Measurements from ENCODE around the gene LILRA6. TPM values are rescaled to one million over a fixed set of nuclear protein-coding genes. Genes with fewer than 3 reads are reported as not detected.
A peak's percentile ranks its signal among the peaks of the same experiment; 100 is the strongest.

Gene LILRA6
- total RNA-seq, 2 experiments from 2014 or later, result not detected

- CTCF ChIA-PET, result interaction anchor here (0.7 to 4.1 kb wide), 16 partner anchors 9 to 178 kb away, joined by 3 to 22 read pairs (median 4); partner anchors contain the start of gene LENG1
- no peaks in the 10 kb centered on the region for H3K27me3 Mint-ChIP-seq
- H3K27ac Mint-ChIP-seq, result peak overlapping the region; percentile 95
- ATAC-seq (peak; percentile 66), DNase-seq (peak; percentile 100)
- H3K4me1 Mint-ChIP-seq (ENCODE audit: low read depth), result peaks cover 28% of the 10 kb centered on the region
- intact Hi-C loops (cut with micrococcal nuclease), result loop anchor here (1.0 kb wide), 1 partner anchor 10 kb away; the partner anchor contains the start of gene RPS9
- H3K36me3 Mint-ChIP-seq (ENCODE audit: low read depth), result peaks cover 29% of the 10 kb centered on the region
- H3K9me3 Mint-ChIP-seq, result no peaks in the 10 kb centered on the region
- H3K4me3 Mint-ChIP-seq, result peak overlapping the region; percentile 75
- POLR2A ChIA-PET, result interaction anchor here (1.3 to 18.7 kb wide), 4 partner anchors 16 to 53 kb away, joined by 3 to 419 read pairs (median 8); partner anchors contain the start of genes LENG1 and RPS9
- TF ChIP-seq CTCF (IDR thresholded peaks at IDR 0.05), result no peak
These were observed 52.7 kb downstream of the LILRA6 start for GRCh38 chr19:54189735-54190502.

- DNase-seq (no peak), ATAC-seq (peak; percentile 0)
- Mint-ChIP-seq H3K9me3 (no peaks in the 10 kb centered on the region), H3K36me3 (ENCODE audit: low read depth) (peaks cover 28% of the 10 kb centered on the region), H3K27ac (peak within 1 kb of the TSS; percentile 95), H3K27me3 (no peaks in the 10 kb centered on the region), H3K4me1 (ENCODE audit: low read depth) (peaks cover 28% of the 10 kb centered on the region), H3K4me3 (peak within 1 kb of the TSS; percentile 75)
- intact Hi-C loops (cut with micrococcal nuclease), result no loop called here
- TF ChIP-seq CTCF (IDR thresholded peaks at IDR 0.05), result no peak
- ChIA-PET POLR2A (interaction anchor here (0.7 to 18.7 kb wide), 8 partner anchors 17 to 260 kb away, joined by 3 to 419 read pairs (median 4); partner anchors contain the start of genes LENG1, LENG8 and RPS9), CTCF (interaction anchor here (0.7 to 4.1 kb wide), 15 partner anchors 10 to 179 kb away, joined by 3 to 22 read pairs (median 5); partner anchors contain the start of gene LENG1)
These were observed 53.4 kb downstream of the LILRA6 start, which contains the start of gene MBOAT7 for GRCh38 chr19:54189145-54189734. TSS of gene MBOAT7 (minus strand) at chr19:54189580. CDS start at chr19:54188508, 1,072 bp downstream.

- peaks cover 28% of the 10 kb centered on the region for H3K4me1 Mint-ChIP-seq (ENCODE audit: low read depth)
- POLR2A ChIA-PET, result interaction anchor here (0.7 to 18.7 kb wide), 9 partner anchors 10 to 73 kb away, joined by 3 to 419 read pairs (median 5); partner anchors contain the start of genes LENG1, PRPF31, RPS9 and TFPT
- intact Hi-C loops (cut with micrococcal nuclease), result no loop called here
- H3K4me3 Mint-ChIP-seq, result peak overlapping the region; percentile 75
- peaks cover 29% of the 10 kb centered on the region for H3K36me3 Mint-ChIP-seq (ENCODE audit: low read depth)
- peak; percentile 76 for DNase-seq
- TF ChIP-seq CTCF (IDR thresholded peaks at IDR 0.05), result no peak
- H3K27ac Mint-ChIP-seq, result peak overlapping the region; percentile 90
- H3K27me3 Mint-ChIP-seq, result no peaks in the 10 kb centered on the region
- CTCF ChIA-PET, result interaction anchor here (1.2 to 4.1 kb wide), 5 partner anchors 13 to 49 kb away, joined by 5 to 22 read pairs (median 6); partner anchors contain the start of gene LENG1
- no peak for ATAC-seq
- H3K9me3 Mint-ChIP-seq, result no peaks in the 10 kb centered on the region
These were observed 54.2 kb downstream of the LILRA6 start for GRCh38 chr19:54188215-54188871.

GRCh38 chr19:54186934-54187381 is 55.6 kb downstream of the LILRA6 start:
- no peak overlapping the region for H3K27ac Mint-ChIP-seq
- TF ChIP-seq CTCF (IDR thresholded peaks at IDR 0.05), result no peak
- H3K36me3 Mint-ChIP-seq (ENCODE audit: low read depth), result peaks cover 23% of the 10 kb centered on the region
- CTCF ChIA-PET, result interaction anchor here (1.1 to 4.1 kb wide), 3 partner anchors 17 to 28 kb away, joined by 3 to 22 read pairs (median 8); partner anchors contain the start of gene LENG1
- peaks cover 19% of the 10 kb centered on the region for H3K4me1 Mint-ChIP-seq (ENCODE audit: low read depth)
- H3K4me3 Mint-ChIP-seq, result peak overlapping the region; percentile 75
- ATAC-seq (no peak), DNase-seq (no peak)
- intact Hi-C loops (cut with micrococcal nuclease), result no loop called here
- H3K9me3 Mint-ChIP-seq, result no peaks in the 10 kb centered on the region
- no peaks in the 10 kb centered on the region for H3K27me3 Mint-ChIP-seq
- POLR2A ChIA-PET, result interaction anchor here (0.8 to 18.7 kb wide), 4 partner anchors 8 to 48 kb away, joined by 3 to 419 read pairs (median 4); partner anchors contain the start of genes RPS9 and TMC4

Small RNAs within 50 kb of the gene (microRNA-seq; reads per million reads assigned to microRNA genes)
- gene MIR4752 (ENCODE audit: borderline microRNAs expressed, borderline replicate concordance), result not detected

Other genes starting within 250 kb of the LILRA6 start
- not detected for gene VSTM1, start 178.9 kb downstream of the LILRA6 start, total RNA-seq
- gene TARM1, start 161.4 kb downstream of the LILRA6 start, total RNA-seq, result not detected
- under 1 TPM; 0.68 to 0.76 TPM for gene OSCAR, start 142.0 kb downstream of the LILRA6 start, total RNA-seq
- gene NDUFA3, start 139.9 kb downstream of the LILRA6 start, total RNA-seq, result 10 to 100 TPM; 94.8 to 96.7 TPM
- 10 to 100 TPM; 27.7 to 28.1 TPM for gene TFPT, start 127.1 kb downstream of the LILRA6 start, total RNA-seq
- gene PRPF31, start 127.0 kb downstream of the LILRA6 start, total RNA-seq, result 10 to 100 TPM; 81.1 to 85.2 TPM
- gene CNOT3, start 105.0 kb downstream of the LILRA6 start, total RNA-seq, result 10 to 100 TPM; 48.8 to 50.7 TPM
- gene LENG1, start 83.1 kb downstream of the LILRA6 start, total RNA-seq, result 1 to 10 TPM; 3.3 to 4.0 TPM
- gene TMC4, start 69.6 kb downstream of the LILRA6 start, total RNA-seq, result under 1 TPM in 1 of 2 experiments, not detected in 1; 0.54 TPM
- gene MBOAT7, start 53.2 kb downstream of the LILRA6 start, total RNA-seq, result 10 to 100 TPM; 53.8 to 55.4 TPM
- 10 to 100 TPM; 12.5 TPM for gene TSEN34, start 51.5 kb downstream of the LILRA6 start, total RNA-seq
- 1,000 to 10,000 TPM; 1,921 to 1,931 TPM for gene RPS9, start 41.9 kb downstream of the LILRA6 start, total RNA-seq
- gene LILRB3, start 19.8 kb downstream of the LILRA6 start, total RNA-seq, result not detected
- gene LILRB5, start 14.5 kb upstream of the LILRA6 start, total RNA-seq, result not detected
- gene LILRB2, start 38.3 kb upstream of the LILRA6 start, total RNA-seq, result not detected
- gene LILRA5, start 70.4 kb upstream of the LILRA6 start, total RNA-seq, result not detected
- not detected for gene LILRA4, start 96.4 kb upstream of the LILRA6 start, total RNA-seq
- gene LAIR1, start 122.1 kb upstream of the LILRA6 start, total RNA-seq, result 10 to 100 TPM; 11.3 TPM
- under 1 TPM in 1 of 2 experiments, not detected in 1; 0.70 TPM for gene TTYH1, start 172.7 kb upstream of the LILRA6 start, total RNA-seq
- 100 to 1,000 TPM; 165 to 170 TPM for gene LENG8, start 206.4 kb upstream of the LILRA6 start, total RNA-seq
- 1 to 10 TPM; 4.3 to 5.5 TPM for gene LENG9, start 221.0 kb upstream of the LILRA6 start, total RNA-seq
- under 1 TPM; 0.45 to 0.83 TPM for gene CDC42EP5, start 230.5 kb upstream of the LILRA6 start, total RNA-seq

All from activated CD8-positive, alpha-beta T cell treated with anti-CD3 and anti-CD28 coated beads for 36 hours (primary cell).